T-cell (primary cell): ENCODE measurements around the gene FOXD2. TPM values are rescaled to one million over a fixed set of nuclear protein-coding genes. Genes with fewer than 3 reads are reported as not detected.

Experiments
- ATAC-seq, 4 experiments: fragments of 200-7000 bp in 3 of 4; fragments of 150-1000 bp in 1 of 4; cut with Tn5 transposase; replicated peaks in 1 of 4; 1 replicate in 3 of 4; 2 replicates in 1 of 4; pipeline ENCODE4 v1.10.0; 2021; ENCODE audit warnings: moderate library complexity in 3 of 4, mild to moderate bottlenecking in 2 of 4, moderate number of reproducible peaks in 1 of 4
- CTCF ChIA-PET, 2 donors: fragments of 300-600 bp; sonication (Branson Sonifier 250); formaldehyde crosslinking; loops; one replicate each; lab custom pipeline; 2022; ENCODE audit warnings: antibody characterized with exemption in 2 of 2; lab: Charles Lee
- POLR2A ChIA-PET, 2 donors: fragments of 300-600 bp; sonication (Branson Sonifier 250); formaldehyde crosslinking; loops; one replicate each; lab custom pipeline; 2022; ENCODE audit warnings: antibody characterized with exemption in 2 of 2; lab: Charles Lee
- DNase-seq, 35 experiments: peaks; one replicate each; pipeline versions ENCODE4 v3.0.0 to v3.0.0-alpha.2; 2013 to 2023
- H3K27ac ChIP-seq: one replicate; pipeline ENCODE4 v1.5.1; 2013; ENCODE audit warnings: low read length
- H3K27me3 ChIP-seq, 2 experiments: replicated peaks in 1 of 2; 1 replicate in 1 of 2; 2 replicates in 1 of 2; pipeline versions ENCODE4 v1.6.1 to v1.7.0; 2013; ENCODE audit warnings: low read length in 1 of 2, mixed read lengths in 1 of 2; ENCODE audit not compliant: control insufficient read depth in 2 of 2, insufficient read depth in 2 of 2; ENCODE audit errors: extremely low read depth in 1 of 2
- H3K36me3 ChIP-seq, 2 donors: 1 replicate in 1 of 2; 2 replicates in 1 of 2; pipeline versions ENCODE4 v1.6.1 to v1.7.0; 2013; ENCODE audit warnings: low read length in 1 of 2; ENCODE audit not compliant: control insufficient read depth in 2 of 2, insufficient read depth in 1 of 2; ENCODE audit errors: extremely low read depth in 1 of 2
- H3K4me1 ChIP-seq, 2 experiments: 1 replicate in 1 of 2; 2 replicates in 1 of 2; pipeline versions ENCODE4 v1.6.1 to v1.7.0; 2013; ENCODE audit warnings: low read length in 2 of 2, mixed read lengths in 1 of 2; ENCODE audit not compliant: insufficient read depth in 2 of 2, control insufficient read depth in 1 of 2; ENCODE audit errors: extremely low read depth in 1 of 2
- H3K4me3 ChIP-seq, 2 donors: 1 replicate in 1 of 2; 2 replicates in 1 of 2; pipeline versions ENCODE4 v1.5.1 to v1.7.0; 2013; ENCODE audit warnings: mild to moderate bottlenecking in 2 of 2, low read length in 1 of 2, moderate library complexity in 1 of 2; ENCODE audit not compliant: control insufficient read depth in 1 of 2; ENCODE audit errors: extremely low read depth in 1 of 2
- H3K9me3 ChIP-seq: 2 replicates; pipeline ENCODE4 v1.7.0; 2013
- H3K27ac Mint-ChIP-seq, 2 donors: one replicate each; pipeline ENCODE4 v1.8.0; 2020 to 2021; ENCODE audit warnings: mild to moderate bottlenecking in 2 of 2, mixed read lengths in 2 of 2
- H3K27me3 Mint-ChIP-seq, 2 donors: one replicate each; pipeline ENCODE4 v1.8.0; 2021 to 2022; ENCODE audit warnings: mixed read lengths in 2 of 2
- H3K36me3 Mint-ChIP-seq: one replicate; pipeline ENCODE4 v1.8.0; 2021; ENCODE audit warnings: mixed read lengths
- H3K4me1 Mint-ChIP-seq, 3 donors: one replicate each; pipeline ENCODE4 v1.8.0; 2020 to 2022; ENCODE audit warnings: mixed read lengths in 3 of 3, mild to moderate bottlenecking in 1 of 3
- H3K4me3 Mint-ChIP-seq, 3 donors: one replicate each; pipeline ENCODE4 v1.8.0; 2020 to 2022; ENCODE audit warnings: mild to moderate bottlenecking in 3 of 3, mixed read lengths in 3 of 3, moderate library complexity in 3 of 3
- H3K9me3 Mint-ChIP-seq, 3 donors: one replicate each; pipeline ENCODE4 v1.8.0; 2020 to 2022; ENCODE audit warnings: mixed read lengths in 3 of 3
- WGBS: methylation state at CpG from one replicate; pipeline ENCODE4 v1.1.5; 2013; ENCODE audit warnings: missing lambda C conversion rate; ENCODE audit not compliant: insufficient coverage; 5-methylcytosine and 5-hydroxymethylcytosine counted together
- total RNA-seq, 35 experiments: library from RNA in 6 of 35; stranded (reverse) in 6 of 35; fragments of 120-200 nt in 1 of 35; gene quantifications; one replicate each; pipeline versions ENCODE4 v1.2.1 to v1.2.4 and lab custom pipeline; 2013 to 2026

Gene FOXD2
- total RNA-seq, 5 donors from 2014 or later (not counting 1 experiment from before 2014, with no cell fraction given): 0.42 to 0.76 (median 0.56) TPM

DNA sequence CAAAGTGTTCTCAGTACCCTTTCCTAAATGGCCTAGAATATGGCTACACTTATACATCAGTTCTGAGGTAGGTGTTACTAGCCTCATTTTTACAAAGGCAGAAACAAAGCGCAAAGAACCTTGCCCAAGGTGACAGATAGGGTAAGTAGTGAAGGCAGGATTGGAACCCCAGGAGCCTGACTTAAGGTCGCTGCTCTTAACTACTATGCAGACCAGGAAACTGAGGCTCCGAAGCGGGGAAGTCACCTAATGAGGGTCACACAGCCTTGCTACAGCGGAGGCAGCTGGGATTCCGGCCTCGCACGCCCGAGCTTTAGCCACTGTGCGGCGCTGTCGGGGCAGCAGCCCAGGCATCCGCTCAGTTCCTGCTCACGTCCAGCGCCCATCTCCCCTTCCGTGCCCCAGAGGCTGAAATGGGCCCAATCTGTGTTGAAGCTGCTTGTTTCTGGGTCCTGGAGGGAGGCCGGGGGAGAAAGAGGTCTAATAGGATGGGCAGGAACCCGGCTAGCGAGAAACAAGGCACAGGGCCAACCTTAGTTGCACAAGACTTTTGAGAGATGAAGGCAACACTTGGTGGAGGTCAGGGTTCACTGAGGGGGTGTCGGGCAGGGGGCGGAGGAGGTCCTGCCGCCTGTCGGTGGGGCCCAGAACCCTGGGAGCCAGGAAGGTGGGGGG is 1.4 kb upstream of the FOXD2 start:
- peaks cover 5 to 55% of the 10 kb centered on the region in 2 experiments for H3K4me1 ChIP-seq
- no peaks in the 10 kb centered on the region for H3K9me3 Mint-ChIP-seq
- WGBS: 5% methylated on average over 21 of the region's 23 CpGs
- ChIA-PET POLR2A (no interaction called here), CTCF (interaction anchor here (0.7 to 3.0 kb wide), 5 partner anchors 10 to 290 kb away, joined by 3 to 20 read pairs (median 7); no protein-coding TSS in a partner anchor)
- H3K4me3 ChIP-seq: peak overlapping the region; percentile 58 to 66
- H3K4me3 Mint-ChIP-seq: peak overlapping the region in 2 of 3 donors; percentile 83 to 88
- no peaks in the 10 kb centered on the region for H3K9me3 ChIP-seq
- H3K27me3 ChIP-seq: peaks cover 9 to 67% of the 10 kb centered on the region in 2 experiments
- DNase-seq: peak; percentile 29 to 84 (median 64)
- peaks cover 5% of the 10 kb centered on the region for H3K36me3 Mint-ChIP-seq
- peak overlapping the region; percentile 73 to 88 for H3K27ac Mint-ChIP-seq
- ATAC-seq: peak; percentile 17 to 19 (median 19)
- peaks cover 19 to 20% of the 10 kb centered on the region in 2 donors for H3K27me3 Mint-ChIP-seq
- H3K27ac ChIP-seq: peak overlapping the region; percentile 38
- peaks cover 37 to 43% (median 40%) of the 10 kb centered on the region in 3 donors for H3K4me1 Mint-ChIP-seq
- no peaks in the 10 kb centered on the region for H3K36me3 ChIP-seq

DNA sequence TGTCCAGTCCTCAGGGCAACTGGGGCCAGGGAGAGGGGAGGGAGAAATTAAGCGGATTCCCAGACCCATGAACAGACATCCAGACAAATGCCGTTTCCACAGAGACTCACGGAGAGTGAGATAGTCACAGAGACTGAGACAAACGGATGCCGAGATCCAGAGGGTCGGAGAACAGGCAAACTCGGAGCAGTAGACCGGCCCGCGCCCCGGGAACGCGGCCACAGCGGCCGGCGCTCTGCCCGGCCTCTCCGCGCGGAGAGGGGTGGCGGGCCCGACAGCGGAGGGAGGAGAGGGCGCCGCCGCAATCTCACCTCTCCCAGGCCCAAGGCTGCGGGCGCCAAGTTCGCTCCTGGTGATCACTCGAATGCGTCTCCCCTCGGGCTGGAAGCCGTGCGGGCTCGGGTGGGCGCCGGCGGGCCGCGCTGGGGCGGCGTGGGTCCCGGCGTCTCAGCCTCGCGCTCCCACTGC is 831 bp upstream of the FOXD2 start:
- DNase-seq: peak in 3 of 35 experiments; percentile 9 to 21 (median 17)
- H3K4me3 Mint-ChIP-seq: peak overlapping the region in 2 of 3 donors; percentile 83 to 88
- peaks cover 36 to 40% (median 36%) of the 10 kb centered on the region in 3 donors for H3K4me1 Mint-ChIP-seq
- POLR2A ChIA-PET: interaction anchor here in 1 of 2 donors (1.1 kb wide), 1 partner anchor 833 kb away, joined by 3 read pairs; the partner anchor contains the start of gene MKNK1
- ATAC-seq: peak; percentile 6 to 15 (median 10)
- Histone ChIP-seq H3K27me3 (peaks cover 15 to 66% of the 10 kb centered on the region in 2 experiments), H3K4me1 (peaks cover 4 to 51% of the 10 kb centered on the region in 2 experiments), H3K4me3 (peak overlapping the region; percentile 58 to 66), H3K36me3 (no peaks in the 10 kb centered on the region), H3K27ac (peak overlapping the region; percentile 38), H3K9me3 (no peaks in the 10 kb centered on the region)
- no peaks in the 10 kb centered on the region for H3K9me3 Mint-ChIP-seq
- H3K27me3 Mint-ChIP-seq: peaks cover 18 to 19% of the 10 kb centered on the region in 2 donors
- peaks cover 5% of the 10 kb centered on the region for H3K36me3 Mint-ChIP-seq
- CTCF ChIA-PET: interaction anchor here (0.6 to 2.2 kb wide), 23 partner anchors 8 to 289 kb away, joined by 3 to 24 read pairs (median 4); partner anchors contain the start of genes CMPK1 (in 1 of the 2) and STIL (in 1 of the 2)
- peak overlapping the region in 1 of 2 donors; percentile 73 for H3K27ac Mint-ChIP-seq
- under 1% methylated on average over 43 of the region's 46 CpGs for WGBS

DNA sequence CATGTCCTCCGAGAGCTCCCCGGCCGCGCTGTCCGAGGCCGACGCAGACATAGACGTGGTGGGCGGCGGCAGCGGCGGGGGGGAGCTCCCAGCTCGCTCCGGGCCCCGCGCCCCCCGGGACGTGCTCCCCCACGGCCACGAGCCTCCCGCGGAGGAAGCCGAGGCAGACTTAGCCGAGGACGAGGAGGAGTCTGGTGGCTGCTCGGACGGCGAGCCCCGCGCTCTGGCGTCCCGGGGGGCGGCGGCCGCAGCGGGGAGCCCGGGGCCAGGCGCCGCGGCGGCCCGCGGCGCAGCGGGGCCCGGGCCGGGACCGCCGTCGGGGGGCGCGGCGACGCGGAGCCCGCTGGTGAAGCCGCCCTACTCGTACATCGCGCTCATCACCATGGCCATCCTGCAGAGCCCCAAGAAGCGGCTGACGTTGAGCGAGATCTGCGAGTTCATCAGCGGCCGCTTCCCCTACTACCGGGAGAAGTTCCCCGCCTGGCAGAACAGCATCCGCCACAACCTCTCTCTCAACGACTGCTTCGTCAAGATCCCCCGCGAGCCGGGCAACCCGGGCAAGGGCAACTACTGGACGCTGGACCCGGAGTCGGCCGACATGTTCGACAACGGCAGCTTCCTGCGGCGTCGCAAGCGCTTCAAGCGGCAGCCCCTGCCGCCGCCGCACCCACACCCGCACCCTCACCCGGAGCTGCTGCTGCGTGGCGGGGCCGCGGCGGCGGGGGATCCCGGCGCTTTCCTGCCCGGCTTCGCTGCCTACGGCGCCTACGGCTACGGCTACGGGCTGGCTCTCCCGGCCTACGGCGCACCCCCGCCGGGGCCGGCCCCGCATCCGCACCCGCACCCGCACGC is 547 bp downstream of the FOXD2 start:
- CTCF ChIA-PET: interaction anchor here (0.6 to 2.2 kb wide), 26 partner anchors 8 to 1316 kb away, joined by 3 to 24 read pairs (median 4); partner anchors contain the start of genes CMPK1 (in 1 of the 2) and STIL (in 1 of the 2)
- H3K27ac ChIP-seq: no peak overlapping the region
- peaks cover 0 to 41% of the 10 kb centered on the region in 2 experiments for H3K4me1 ChIP-seq
- H3K4me3 ChIP-seq: peak overlapping the region in 1 of 2 donors; percentile 66
- Mint-ChIP-seq H3K27ac (no peak overlapping the region), H3K4me3 (peak overlapping the region in 2 of 3 donors; percentile 72 to 80), H3K36me3 (no peaks in the 10 kb centered on the region), H3K27me3 (peaks cover 6 to 7% of the 10 kb centered on the region in 2 donors), H3K4me1 (peaks cover 22 to 26% (median 23%) of the 10 kb centered on the region in 3 donors), H3K9me3 (no peaks in the 10 kb centered on the region)
- ATAC-seq (peak in 3 of 4 experiments; percentile 9 to 11 (median 11)), DNase-seq (peak in 32 of 35 experiments; percentile 16 to 58 (median 32))
- peaks cover 13 to 65% of the 10 kb centered on the region in 2 experiments for H3K27me3 ChIP-seq
- POLR2A ChIA-PET: interaction anchor here in 1 of 2 donors (0.6 to 1.1 kb wide), 2 partner anchors 211 to 834 kb away, joined by 3 to 9 read pairs; partner anchors contain the start of gene MKNK1
- H3K36me3 ChIP-seq: no peaks in the 10 kb centered on the region
- WGBS: 2% methylated on average over 117 of the region's 117 CpGs
- H3K9me3 ChIP-seq: no peaks in the 10 kb centered on the region

DNA sequence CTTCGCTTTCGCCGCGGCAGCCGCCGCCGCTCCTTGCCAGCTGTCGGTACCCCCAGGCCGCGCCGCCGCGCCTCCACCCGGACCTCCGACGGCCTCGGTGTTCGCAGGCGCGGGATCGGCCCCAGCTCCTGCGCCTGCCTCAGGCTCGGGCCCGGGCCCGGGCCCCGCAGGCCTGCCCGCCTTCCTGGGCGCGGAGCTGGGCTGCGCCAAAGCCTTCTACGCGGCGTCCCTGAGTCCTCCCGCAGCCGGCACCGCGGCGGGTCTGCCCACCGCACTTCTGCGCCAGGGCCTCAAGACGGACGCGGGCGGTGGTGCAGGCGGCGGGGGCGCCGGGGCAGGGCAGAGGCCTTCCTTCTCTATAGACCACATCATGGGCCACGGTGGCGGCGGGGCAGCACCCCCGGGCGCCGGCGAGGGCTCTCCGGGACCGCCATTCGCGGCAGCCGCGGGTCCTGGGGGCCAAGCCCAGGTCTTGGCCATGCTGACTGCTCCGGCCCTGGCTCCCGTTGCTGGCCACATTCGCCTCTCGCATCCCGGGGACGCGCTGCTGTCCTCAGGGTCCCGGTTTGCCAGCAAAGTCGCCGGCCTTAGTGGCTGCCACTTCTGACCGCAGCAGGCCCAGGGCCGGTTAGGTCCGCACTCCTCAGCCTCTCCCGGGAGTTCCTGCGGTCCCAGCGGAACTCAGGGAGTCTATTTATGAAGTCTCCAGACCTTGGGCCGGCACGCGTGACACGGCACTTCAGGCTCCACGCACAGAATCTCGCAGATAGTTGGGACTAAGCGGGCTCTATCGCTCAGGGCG is 1.4 kb downstream of the FOXD2 start:
- Histone ChIP-seq H3K36me3 (no peaks in the 10 kb centered on the region), H3K27ac (no peak overlapping the region), H3K4me1 (peaks cover 0 to 41% of the 10 kb centered on the region in 2 experiments), H3K4me3 (no peak overlapping the region), H3K27me3 (peaks cover 15 to 65% of the 10 kb centered on the region in 2 experiments), H3K9me3 (no peaks in the 10 kb centered on the region)
- Mint-ChIP-seq H3K9me3 (no peaks in the 10 kb centered on the region), H3K36me3 (no peaks in the 10 kb centered on the region), H3K4me1 (peaks cover 17 to 23% (median 21%) of the 10 kb centered on the region in 3 donors), H3K4me3 (peak overlapping the region in 2 of 3 donors; percentile 21 to 65), H3K27me3 (peaks cover 2 to 3% of the 10 kb centered on the region in 2 donors), H3K27ac (no peak overlapping the region)
- CTCF ChIA-PET: interaction anchor here in 1 of 2 donors (2.2 kb wide), 1 partner anchor 287 kb away, joined by 24 read pairs; no protein-coding TSS in a partner anchor
- WGBS: 9% methylated on average over 84 of the region's 86 CpGs
- POLR2A ChIA-PET: no interaction called here
- ATAC-seq: no peak
- peak in 1 of 35 experiments; percentile 31 for DNase-seq

DNA sequence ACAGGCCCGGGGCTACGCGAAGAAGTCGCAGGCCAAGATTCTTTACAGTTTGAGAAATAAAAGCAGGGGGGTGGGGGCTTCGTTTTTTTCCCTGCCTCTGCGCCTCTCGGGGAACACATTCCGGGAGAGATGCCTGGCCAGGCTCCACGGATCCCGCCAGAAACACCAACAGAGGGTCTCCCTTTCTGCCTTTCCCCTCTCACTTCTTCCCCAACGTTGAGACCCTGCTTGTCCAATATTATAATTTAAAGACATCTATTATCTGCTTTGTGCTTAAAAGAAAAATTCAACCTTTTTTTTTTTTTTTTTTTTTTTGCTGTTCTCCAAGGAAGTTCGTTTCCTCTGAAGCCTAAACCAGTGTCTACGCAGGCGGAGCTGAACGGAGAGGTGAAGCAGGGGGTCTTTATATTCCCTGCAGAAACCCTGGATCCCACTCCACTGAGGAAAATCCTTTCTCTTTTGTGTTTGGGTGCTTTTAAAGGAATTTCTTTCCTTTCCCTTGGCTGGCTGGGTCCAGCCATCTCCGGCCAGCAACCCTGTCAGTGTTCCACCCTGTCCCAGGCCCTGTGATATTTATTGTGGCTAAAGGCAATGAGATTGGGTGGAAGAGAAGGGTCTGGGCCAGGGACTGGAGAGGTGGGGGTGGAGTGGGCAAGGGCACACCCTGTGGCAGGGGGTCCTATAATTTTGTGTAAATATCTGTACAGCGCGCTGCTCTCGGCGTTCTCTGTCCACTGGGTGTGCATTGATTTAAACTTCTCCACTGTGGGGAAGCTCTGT is 2.2 kb downstream of the FOXD2 start:
- Histone ChIP-seq H3K4me1 (peaks cover 0 to 46% of the 10 kb centered on the region in 2 experiments), H3K27me3 (peaks cover 15 to 65% of the 10 kb centered on the region in 2 experiments), H3K27ac (no peak overlapping the region), H3K9me3 (no peaks in the 10 kb centered on the region), H3K4me3 (no peak overlapping the region), H3K36me3 (no peaks in the 10 kb centered on the region)
- 89% methylated on average over 4 of the region's 20 CpGs for WGBS
- no peaks in the 10 kb centered on the region for H3K9me3 Mint-ChIP-seq
- DNase-seq (no peak), ATAC-seq (no peak)
- peak overlapping the region in 2 of 3 donors; percentile 21 to 65 for H3K4me3 Mint-ChIP-seq
- H3K27me3 Mint-ChIP-seq: peaks cover under 1 to 1% of the 10 kb centered on the region in 2 donors
- no peaks in the 10 kb centered on the region for H3K36me3 Mint-ChIP-seq
- ChIA-PET POLR2A (no interaction called here), CTCF (interaction anchor here in 1 of 2 donors (1.1 kb wide), 1 partner anchor 286 kb away, joined by 3 read pairs; no protein-coding TSS in a partner anchor)
- no peak overlapping the region for H3K27ac Mint-ChIP-seq
- peaks cover 21 to 26% (median 24%) of the 10 kb centered on the region in 3 donors for H3K4me1 Mint-ChIP-seq
